Posterior cingulate gyrus (tissue), 11 donors: Measurements from ENCODE around the gene NUDT16L1.

Source experiments
- DNase-seq, 10 donors: peaks; one replicate each; pipeline versions ENCODE4 v3.0.0 to v3.0.0-alpha.2; 2020 to 2021; ENCODE audit warnings: mixed read lengths in 3 of 10
- intact Hi-C: fragments of 100-400 bp; cut with DNase I; formaldehyde crosslinking; loops from one replicate; pipeline ENCODE4 v1.15.1; 2023

Gene NUDT16L1

GRCh38 chr16:4703906-4704305 is 10.5 kb downstream of the NUDT16L1 start:
- intact Hi-C loops = no loop called here
- DNase-seq = peak in 3 of 10 donors; percentile 15 to 65 (median 27)

DNA sequence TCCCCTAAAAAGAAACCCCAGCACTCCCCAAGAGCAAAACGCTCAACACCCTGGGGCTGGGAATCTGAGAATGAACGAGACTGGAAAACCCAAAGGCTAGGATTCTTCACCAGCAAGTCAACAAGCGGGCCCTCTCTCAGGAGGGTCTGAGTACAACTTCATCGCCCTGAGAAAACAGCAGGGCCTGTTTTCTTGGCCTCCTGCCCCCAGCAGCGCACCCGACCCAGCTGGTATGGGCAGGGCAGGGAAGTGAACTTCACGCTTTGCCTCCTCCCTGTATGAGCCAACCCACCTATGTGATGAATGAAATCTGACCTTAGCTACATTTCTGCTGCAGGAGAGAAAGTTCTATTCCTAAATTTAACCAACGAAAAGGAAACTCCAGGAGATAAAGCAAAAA is 11.1 kb downstream of the NUDT16L1 start:
- intact Hi-C loops = no loop called here
- peak in 1 of 10 donors; percentile 26 for DNase-seq

- intact Hi-C loops = no loop called here
- peak in 3 of 10 donors; percentile 23 to 59 (median 49) for DNase-seq
Observed at GRCh38 chr16:4704913-4705312, 11.6 kb downstream of the NUDT16L1 start.

DNA sequence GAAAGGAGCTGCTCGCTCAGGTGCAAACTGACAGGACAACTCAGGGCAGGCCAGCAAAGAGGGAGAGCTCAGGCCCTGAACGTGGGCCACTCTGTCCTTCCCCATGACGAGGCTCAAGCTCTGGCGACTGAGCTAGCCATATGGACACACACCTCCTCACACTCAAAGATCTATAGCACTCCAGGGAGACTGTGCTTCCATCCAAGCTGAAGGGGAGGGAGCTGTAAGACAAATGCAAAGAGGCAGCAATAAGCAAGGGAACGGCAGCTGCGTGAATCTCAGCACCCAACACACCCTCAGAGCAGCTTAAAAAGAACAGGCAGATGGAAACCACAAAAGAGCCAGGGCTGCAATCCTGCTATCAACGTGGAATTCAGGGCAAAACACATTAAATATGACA is 13.5 kb downstream of the NUDT16L1 start:
- intact Hi-C loops = no loop called here
- DNase-seq = peak in 6 of 10 donors; percentile 36 to 94 (median 66)

DNA sequence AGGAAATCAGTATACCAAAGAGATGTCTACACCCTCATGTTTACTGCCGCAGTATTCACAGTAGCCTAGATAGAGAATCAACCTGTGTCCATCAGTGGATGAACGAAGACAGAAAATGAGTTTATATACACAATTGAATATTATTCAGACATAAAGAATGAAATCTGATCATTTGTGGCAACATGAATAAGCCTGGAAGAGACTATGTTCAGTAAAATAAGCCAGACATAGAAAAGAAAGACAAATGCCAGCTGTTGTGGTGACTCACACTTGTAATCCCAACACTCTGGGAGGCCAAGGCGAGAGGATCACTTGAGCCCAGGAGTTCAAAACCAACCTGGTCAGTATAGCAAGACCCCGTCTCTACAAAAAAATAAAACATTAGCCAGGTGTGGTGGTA is 16.1 kb downstream of the NUDT16L1 start:
- peak in 1 of 10 donors; percentile 36 for DNase-seq
- intact Hi-C loops = no loop called here

GRCh38 chr16:4713663-4714501 is 20.5 kb downstream of the NUDT16L1 start:
- intact Hi-C loops = no loop called here
- peak in 2 of 10 donors; percentile 51 to 59 for DNase-seq

- intact Hi-C loops = no loop called here
- DNase-seq = peak in 2 of 10 donors; percentile 13 to 29
Observed at GRCh38 chr16:4714996-4715395, 21.6 kb downstream of the NUDT16L1 start.

GRCh38 chr16:4718466-4718865 is 25.1 kb downstream of the NUDT16L1 start:
- intact Hi-C loops = no loop called here
- DNase-seq = peak in 3 of 10 donors; percentile 6 to 50 (median 42)

DNA sequence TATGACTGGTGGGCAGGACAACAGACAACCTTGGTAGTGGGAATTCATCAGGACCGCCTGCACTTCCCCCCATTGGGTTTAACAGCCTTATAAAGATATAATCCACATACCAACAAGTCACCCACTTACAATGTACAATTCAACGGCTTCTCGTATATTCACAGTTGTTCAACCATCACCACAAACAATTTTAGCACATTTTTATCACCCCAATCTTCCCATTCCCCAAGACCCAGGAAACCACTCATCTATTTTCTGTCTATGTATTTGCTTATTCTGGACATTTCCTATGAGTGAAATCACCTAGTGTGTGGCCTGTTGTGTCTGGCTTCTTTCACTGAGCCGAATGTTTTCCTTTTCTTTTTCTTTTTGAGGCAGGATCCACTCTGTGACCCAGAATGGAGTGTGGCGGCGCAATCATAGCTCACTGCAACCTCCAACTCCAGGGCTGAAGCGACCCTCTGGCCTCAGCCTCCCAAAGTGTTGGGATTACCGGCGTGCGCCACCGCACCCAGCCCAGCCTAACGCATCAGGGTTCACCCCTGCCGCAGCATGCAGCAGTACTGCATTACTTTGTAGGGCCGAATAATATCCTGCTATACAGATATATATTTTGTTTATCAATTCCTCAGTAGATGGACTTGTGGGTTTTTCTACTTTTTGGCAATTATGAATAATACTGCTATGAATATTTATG is 29.9 kb downstream of the NUDT16L1 start:
- peak in 2 of 10 donors; percentile 27 to 50 for DNase-seq
- intact Hi-C loops = no loop called here

GRCh38 chr16:4724661-4725270 is 31.4 kb downstream of the NUDT16L1 start:
- peak in 2 of 10 donors; percentile 2 to 9 for DNase-seq
- intact Hi-C loops = no loop called here

DNA sequence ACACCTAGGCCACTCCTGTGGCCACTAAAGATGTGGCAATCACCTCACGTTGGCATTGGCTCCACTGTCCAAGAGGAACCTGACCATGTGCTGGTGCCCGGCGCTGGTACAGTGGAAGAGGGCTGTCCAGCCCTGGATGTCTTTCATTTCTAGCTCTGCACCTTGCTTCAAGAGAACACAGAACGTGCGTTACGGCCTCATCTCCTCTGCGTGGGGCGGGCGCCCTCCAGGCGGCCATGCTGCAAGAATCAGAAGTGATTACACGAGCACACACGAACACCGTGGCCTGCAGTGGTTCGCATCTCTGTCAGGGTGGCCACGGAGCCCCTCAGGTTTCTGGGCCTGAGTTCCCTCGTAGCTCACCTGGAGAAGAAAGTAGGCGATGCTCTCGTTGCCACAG is 33.3 kb downstream of the NUDT16L1 start:
- peak in 2 of 10 donors; percentile 0 to 73 for DNase-seq
- intact Hi-C loops = no loop called here

DNA sequence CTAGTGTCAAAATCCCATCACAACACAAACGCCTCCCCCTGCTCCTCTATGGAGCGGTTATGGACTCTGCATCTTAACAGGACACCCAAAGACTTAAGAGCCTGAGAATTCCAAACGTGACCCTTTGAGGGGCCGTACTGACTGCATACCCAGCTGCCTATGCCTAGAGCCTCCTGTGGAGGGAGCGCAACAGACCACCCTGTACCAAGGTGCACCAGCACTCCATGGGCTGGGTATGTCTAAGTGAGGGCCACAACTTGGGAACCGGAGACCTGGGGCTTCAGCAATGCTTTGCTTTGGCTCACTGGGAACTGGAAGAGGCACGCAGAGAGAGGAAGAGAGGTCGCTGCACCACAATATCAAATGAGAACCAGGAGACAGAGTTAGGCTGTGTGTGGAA is 35.3 kb downstream of the NUDT16L1 start:
- intact Hi-C loops = no loop called here
- peak in 2 of 10 donors; percentile 22 to 56 for DNase-seq

- intact Hi-C loops = no loop called here
- peak in 2 of 10 donors; percentile 55 to 58 for DNase-seq
Observed at GRCh38 chr16:4729876-4730275, 36.5 kb downstream of the NUDT16L1 start.

DNA sequence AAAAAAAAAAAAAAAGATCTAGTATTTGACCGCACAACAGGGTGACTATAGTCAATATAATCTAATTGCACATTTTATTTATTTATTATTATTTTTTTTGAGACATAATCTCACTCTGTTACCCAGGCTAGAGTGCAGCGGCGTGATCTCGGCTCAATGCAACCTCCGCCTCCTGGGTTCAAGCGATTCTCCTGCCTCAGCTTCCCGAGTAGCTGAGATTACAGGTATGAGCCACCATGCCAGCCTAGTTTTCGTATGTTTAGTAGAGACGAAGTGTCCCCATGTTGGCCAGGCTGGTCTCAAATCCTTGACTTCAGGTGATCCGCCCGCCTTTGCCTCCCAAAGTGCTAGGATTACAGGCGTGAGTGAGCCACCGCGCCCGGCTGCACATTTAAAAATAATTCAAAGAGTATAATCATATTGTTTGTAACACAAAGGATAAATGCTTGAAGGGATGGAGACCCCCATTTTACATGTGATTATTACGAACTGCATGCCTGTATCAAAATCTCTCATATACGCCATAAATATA is 39.9 kb downstream of the NUDT16L1 start:
- intact Hi-C loops = no loop called here
- peak in 4 of 10 donors; percentile 8 to 76 (median 36) for DNase-seq

GRCh38 chr16:4733747-4734062 is 40.3 kb downstream of the NUDT16L1 start:
- intact Hi-C loops = loop anchor here (1.0 to 2.0 kb wide), 2 partner anchors 33 to 69 kb away; partner anchors contain the start of genes ROGDI and ZNF500
- peak in 3 of 10 donors; percentile 4 to 18 (median 17) for DNase-seq

GRCh38 chr16:4734063-4734729 is 40.8 kb downstream of the NUDT16L1 start, which contains the start of the genes ANKS3 and DNAAF8:
Gene ANKS3, minus strand, starts transcription at chr16:4734271. Its CDS starts 4,122 bp downstream, at chr16:4730149.
Gene DNAAF8, plus strand, starts transcription at chr16:4734537. Its CDS starts 1,978 bp downstream, at chr16:4736515.
- peak; percentile 93 to 100 (median 96) for DNase-seq
- intact Hi-C loops = loop anchor here (1.0 to 2.0 kb wide), 2 partner anchors 33 to 68 kb away; partner anchors contain the start of genes ROGDI and ZNF500

- intact Hi-C loops = loop anchor here (1.0 to 2.0 kb wide), 2 partner anchors 32 to 67 kb away; partner anchors contain the start of genes ROGDI and ZNF500
Observed at GRCh38 chr16:4734730-4735535, 41.6 kb downstream of the NUDT16L1 start.

DNA sequence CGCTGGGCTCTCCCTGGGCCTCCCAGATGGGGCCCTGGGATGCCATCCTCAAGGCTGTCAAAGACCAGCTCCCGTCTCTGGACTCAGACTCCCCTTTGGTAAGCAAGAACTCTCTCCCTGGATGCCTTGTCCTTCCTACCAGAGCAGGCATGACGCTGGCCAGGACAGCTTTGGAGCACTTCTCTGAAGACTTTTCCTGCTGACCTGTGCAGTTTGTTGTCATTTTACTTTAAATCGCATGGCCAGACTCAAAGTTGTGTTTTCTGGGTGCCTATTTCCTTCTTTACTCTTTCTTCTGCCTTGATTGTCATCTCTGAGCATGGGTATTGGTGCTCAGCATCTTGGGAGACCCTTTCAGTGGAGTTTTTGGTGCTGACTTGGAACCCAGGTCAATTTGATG is 43.2 kb downstream of the NUDT16L1 start:
- no peak for DNase-seq
- intact Hi-C loops = no loop called here

More at GRCh38 chr16:4734730-4735535, 41.6 kb downstream of the NUDT16L1 start:
- DNase-seq = peak; percentile 71 to 97 (median 79)

DNA sequence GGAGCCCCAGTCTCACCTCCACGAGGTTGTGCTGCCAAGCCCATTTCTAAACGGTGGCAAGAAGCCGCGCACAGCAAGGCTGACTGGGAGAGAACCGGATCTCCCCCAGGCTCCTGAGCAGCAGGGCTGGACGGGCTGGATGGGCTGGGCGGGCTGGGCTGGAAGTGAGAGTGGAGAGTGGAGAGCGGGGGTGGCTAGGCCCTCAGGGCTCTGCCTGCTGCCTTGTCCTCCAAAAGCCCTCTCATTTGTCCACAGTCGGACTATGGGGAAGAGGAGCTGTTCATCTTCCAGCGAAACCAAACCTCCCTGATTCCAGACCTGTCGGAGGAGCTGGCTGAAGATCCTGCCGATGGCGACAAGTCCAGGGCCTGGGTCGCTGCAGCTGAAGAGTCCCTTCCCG is 44.2 kb downstream of the NUDT16L1 start:
- DNase-seq = no peak
- intact Hi-C loops = no loop called here
